ENCODE results near the gene HINT3.

DNA sequence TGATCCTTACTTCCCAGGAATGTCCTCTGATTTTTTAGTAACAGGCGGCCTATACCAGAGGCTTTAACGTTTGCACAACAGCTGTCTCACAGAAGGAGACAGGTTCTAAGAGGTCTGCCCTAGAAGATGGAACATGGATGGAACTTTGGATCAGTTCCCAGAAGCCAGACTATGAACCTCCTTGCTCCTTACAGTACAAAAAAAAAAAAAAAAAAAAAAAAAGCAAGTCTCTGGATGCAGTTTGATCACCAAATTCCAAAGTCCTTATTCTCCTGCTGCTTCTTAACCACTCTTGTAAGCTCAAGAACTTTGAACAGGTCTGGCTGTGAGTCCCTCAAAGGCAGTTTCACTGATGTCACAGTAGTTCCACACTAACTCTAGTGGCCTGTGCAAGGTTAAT, 27.7 kb downstream of the HINT3 start:
- TF ChIP-seq, protein P1, sequence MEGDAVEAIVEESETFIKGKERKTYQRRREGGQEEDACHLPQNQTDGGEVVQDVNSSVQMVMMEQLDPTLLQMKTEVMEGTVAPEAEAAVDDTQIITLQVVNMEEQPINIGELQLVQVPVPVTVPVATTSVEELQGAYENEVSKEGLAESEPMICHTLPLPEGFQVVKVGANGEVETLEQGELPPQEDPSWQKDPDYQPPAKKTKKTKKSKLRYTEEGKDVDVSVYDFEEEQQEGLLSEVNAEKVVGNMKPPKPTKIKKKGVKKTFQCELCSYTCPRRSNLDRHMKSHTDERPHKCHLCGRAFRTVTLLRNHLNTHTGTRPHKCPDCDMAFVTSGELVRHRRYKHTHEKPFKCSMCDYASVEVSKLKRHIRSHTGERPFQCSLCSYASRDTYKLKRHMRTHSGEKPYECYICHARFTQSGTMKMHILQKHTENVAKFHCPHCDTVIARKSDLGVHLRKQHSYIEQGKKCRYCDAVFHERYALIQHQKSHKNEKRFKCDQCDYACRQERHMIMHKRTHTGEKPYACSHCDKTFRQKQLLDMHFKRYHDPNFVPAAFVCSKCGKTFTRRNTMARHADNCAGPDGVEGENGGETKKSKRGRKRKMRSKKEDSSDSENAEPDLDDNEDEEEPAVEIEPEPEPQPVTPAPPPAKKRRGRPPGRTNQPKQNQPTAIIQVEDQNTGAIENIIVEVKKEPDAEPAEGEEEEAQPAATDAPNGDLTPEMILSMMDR (IDR thresholded peaks at IDR 0.05) = no peak
- no peak for TF ChIP-seq POLR2A (IDR thresholded peaks at IDR 0.05)
- TF ChIP-seq EP300 (IDR thresholded peaks at IDR 0.05) = no peak
- no peak for TF ChIP-seq POLR2AphosphoS5 (IDR thresholded peaks at IDR 0.05)

Measured in gastroesophageal sphincter (tissue), 3 donors.